Gastroesophageal sphincter (tissue), 3 donors: ENCODE measurements around the gene KCNT1.

Experiments used
- EP300 ChIP-seq: sonication (generic); formaldehyde crosslinking; IDR thresholded peaks from one replicate; pipeline ENCODE4 v1.6.1; 2017; ENCODE audit warnings: antibody characterized with exemption, mild to moderate bottlenecking
- TF ChIP-seq, protein P1 (sequence below), 4 experiments: fragments of 200-600 bp in 2 of 4; fragments of 450-650 bp in 2 of 4; sonication (generic) in 1 of 4; IDR thresholded peaks; one replicate each; pipeline ENCODE4 v1.5.1; 2017 to 2019; ENCODE audit warnings: antibody characterized with exemption in 4 of 4, mild to moderate bottlenecking in 2 of 4, moderate library complexity in 2 of 4

GRCh38 chr9:135714242-135715055 is 12.5 kb downstream of the KCNT1 start:
- TF ChIP-seq, protein P1, sequence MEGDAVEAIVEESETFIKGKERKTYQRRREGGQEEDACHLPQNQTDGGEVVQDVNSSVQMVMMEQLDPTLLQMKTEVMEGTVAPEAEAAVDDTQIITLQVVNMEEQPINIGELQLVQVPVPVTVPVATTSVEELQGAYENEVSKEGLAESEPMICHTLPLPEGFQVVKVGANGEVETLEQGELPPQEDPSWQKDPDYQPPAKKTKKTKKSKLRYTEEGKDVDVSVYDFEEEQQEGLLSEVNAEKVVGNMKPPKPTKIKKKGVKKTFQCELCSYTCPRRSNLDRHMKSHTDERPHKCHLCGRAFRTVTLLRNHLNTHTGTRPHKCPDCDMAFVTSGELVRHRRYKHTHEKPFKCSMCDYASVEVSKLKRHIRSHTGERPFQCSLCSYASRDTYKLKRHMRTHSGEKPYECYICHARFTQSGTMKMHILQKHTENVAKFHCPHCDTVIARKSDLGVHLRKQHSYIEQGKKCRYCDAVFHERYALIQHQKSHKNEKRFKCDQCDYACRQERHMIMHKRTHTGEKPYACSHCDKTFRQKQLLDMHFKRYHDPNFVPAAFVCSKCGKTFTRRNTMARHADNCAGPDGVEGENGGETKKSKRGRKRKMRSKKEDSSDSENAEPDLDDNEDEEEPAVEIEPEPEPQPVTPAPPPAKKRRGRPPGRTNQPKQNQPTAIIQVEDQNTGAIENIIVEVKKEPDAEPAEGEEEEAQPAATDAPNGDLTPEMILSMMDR (IDR thresholded peaks at IDR 0.05): no peak
- TF ChIP-seq EP300: no peak
